GM21447 (cell line): ENCODE results near the gene KCNMA1.
"Not testable (repeated sequence)": the region's sequence is repeated elsewhere in the genome, so short reads cannot be mapped to it uniquely, and the experiment has no call there.

Source experiments
- ATAC-seq: cut with Tn5 transposase; IDR thresholded peaks from one replicate; pipeline ENCODE4 v1.9.1; 2021; ENCODE audit not compliant: unreplicated experiment

Gene KCNMA1

GRCh38 chr10:77608281-77608680 is 29.3 kb downstream of the KCNMA1 start:
- ATAC-seq = no peak

DNA sequence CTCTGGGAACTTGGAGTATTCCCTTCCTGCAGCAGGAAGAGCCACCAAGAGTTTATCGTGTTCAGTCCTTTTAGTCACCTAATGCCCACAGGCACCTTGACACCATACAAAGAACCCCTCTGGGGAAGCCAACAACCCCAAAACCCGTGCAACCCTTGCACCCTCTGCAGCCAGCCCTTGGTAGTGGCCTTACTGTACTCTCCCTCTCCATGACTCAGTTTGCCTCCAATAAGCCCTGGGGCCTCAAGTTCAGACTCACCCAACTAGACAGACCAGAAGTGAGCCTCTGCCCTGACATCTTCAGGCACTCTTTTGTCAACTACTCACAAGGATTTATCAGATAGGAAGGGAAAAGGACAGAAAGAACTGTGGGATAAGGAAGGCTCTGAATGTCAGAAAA is 30.9 kb downstream of the KCNMA1 start:
- no peak for ATAC-seq

GRCh38 chr10:77605466-77605865 is 32.1 kb downstream of the KCNMA1 start:
- ATAC-seq = no peak

DNA sequence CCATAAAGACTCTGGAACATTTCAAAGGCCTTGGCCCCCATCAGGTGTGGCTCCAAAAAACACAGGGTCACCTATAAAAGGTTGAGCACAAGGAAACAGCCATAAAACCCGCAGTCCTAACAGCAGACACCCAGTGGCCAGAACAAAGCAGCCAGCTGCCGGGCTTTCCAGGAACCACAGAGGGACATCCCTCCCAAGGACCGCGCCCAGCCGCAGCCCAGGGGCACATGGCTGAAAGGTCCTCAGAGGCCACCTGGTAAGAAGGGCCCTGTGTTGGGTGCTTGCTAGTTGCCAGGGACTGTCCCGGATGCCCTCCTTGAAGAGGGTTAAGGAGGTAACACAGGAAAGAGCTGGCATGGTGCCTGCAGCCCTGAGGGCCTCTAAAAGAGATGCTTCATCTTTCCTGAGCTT is 32.7 kb downstream of the KCNMA1 start:
- ATAC-seq = no peak

- ATAC-seq = no peak
Observed at GRCh38 chr10:77604063-77604462, 33.5 kb downstream of the KCNMA1 start.

- no peak for ATAC-seq
Observed at GRCh38 chr10:77603534-77603927, 34.1 kb downstream of the KCNMA1 start.

- ATAC-seq = no peak
Observed at GRCh38 chr10:77602913-77603533, 34.6 kb downstream of the KCNMA1 start.

GRCh38 chr10:77602231-77602912 is 35.2 kb downstream of the KCNMA1 start:
- ATAC-seq = no peak

DNA sequence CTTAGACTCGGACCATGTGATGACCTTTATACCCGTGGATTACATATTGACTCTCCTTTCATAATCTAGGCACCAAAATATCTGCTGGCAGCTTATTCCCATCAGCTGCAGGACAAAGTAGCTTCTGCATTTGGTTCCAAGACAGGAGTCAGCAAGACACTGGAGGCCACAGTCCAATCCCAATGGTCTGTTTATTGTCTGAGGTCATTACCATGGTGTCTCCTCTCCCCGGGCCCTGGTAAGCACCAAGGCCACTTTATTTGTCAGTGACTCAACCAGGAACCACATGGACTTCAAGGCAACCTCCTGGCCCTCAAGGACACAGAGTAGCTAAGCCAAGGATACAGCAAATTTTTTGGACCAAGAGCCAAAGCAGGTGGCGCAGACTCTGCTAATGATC is 36.1 kb downstream of the KCNMA1 start:
- ATAC-seq = no peak

- ATAC-seq = no peak
Observed at GRCh38 chr10:77600640-77601039, 37.0 kb downstream of the KCNMA1 start.

DNA sequence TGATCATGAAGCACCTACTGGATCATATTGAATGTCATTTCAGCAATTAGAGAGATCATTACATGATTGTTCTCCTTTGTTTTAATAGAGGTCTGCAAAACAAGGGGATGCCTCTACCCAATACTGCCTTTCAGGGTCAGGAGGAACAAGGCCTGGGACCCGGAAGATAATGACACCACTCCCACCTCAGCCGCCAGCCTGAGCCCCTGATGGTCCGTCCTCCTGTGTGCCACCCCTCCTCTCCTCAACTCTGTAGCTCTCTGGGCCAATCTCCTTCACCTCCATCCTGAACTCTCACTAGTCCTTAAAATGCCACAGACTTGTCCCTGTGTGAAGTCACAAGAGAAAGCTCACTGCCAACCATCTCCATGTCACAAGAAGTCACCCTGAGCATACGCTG is 38.0 kb downstream of the KCNMA1 start:
- ATAC-seq = no peak

DNA sequence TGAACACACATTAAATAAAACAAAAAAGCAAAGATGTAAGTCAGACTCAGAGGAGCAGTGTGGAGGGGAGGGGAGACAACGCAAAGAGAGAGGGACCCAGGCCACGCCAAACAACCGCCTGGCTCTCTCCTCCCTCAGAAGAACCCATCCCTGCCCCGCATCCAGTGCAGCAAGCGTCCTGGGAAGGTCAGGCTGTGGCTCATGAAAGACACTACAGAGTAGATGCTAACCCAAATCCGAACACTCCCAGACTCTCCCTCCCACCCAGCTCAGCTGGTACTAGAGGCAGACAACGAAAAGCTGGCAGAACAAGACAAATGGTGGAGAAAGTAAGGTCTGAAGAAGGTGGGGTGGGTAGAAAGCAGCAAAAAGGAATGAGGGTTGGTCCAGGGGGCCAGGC is 39.0 kb downstream of the KCNMA1 start:
- no peak for ATAC-seq

DNA sequence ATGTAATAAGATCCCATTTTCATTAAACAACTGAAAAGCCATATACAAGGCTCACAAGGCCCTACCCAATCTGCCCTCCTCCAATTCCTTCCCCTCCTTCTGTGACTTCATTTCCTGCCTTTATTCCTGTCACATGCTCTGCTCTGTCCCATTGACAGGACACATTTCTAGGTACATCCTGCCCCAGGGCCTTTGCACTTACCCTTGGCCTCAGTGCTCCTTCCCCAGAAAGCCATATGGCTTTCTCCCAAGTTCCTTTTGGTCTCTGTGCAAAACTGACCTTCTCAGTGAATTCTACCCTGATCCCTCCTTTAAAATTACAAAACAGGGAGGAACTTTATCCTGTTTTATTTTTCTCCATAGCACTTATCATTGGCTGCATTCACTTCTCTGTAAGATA is 40.0 kb downstream of the KCNMA1 start:
- ATAC-seq = no peak

GRCh38 chr10:77594471-77594783 is 43.2 kb downstream of the KCNMA1 start:
- no peak for ATAC-seq

- ATAC-seq = no peak
Observed at GRCh38 chr10:77593771-77594470, 43.7 kb downstream of the KCNMA1 start.

DNA sequence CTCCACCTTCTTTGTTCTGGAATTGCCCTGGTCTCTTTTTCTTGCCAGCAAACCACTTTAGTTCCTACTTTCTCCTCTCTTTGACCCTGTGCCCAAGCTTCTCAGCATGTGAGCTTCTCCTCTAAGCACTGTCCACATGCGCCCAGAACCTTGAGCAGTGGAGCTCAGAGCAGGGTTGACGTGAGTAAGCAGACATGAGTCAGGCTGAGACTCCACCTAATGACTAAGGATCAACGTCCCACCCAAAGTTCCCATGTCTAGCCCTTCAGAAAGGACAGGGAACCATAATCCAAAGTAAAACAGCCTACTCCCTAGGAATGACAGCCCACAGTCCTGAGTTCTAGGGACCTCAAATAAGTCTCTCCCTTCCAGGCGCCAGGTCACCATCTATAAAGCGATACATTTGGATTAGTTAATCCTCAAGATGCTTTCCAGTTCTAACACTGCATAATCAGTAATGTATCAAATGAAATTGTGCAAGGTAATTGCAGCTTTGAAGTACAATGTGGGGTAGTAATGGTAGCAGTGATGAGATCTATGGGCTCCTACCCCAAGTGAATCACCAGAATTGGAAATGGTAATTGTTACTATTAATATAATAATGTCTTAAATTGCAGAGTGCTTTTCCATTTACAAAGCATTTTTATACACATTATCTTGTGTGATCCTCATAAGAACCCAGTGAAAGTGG is 44.5 kb downstream of the KCNMA1 start:
- ATAC-seq = no peak

DNA sequence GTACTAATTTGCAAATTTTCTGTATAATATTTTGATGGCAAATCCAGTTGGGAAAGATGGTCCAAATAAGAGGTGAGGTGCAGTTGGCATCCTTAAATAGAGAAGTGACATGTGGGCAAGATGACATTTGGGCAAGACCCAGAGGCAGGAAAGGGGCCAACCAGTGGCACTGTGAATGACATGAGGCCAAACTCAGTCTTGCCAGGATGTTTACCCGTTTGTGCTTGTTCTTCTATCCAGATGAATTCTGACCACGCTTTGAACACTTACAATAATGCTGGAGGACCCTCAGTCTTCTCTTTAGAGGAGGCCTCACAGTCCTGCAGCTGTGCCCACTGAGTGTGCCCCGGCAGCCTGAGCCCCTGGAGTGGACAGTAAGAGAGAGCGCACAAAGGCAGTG is 45.1 kb downstream of the KCNMA1 start:
- ATAC-seq = no peak

DNA sequence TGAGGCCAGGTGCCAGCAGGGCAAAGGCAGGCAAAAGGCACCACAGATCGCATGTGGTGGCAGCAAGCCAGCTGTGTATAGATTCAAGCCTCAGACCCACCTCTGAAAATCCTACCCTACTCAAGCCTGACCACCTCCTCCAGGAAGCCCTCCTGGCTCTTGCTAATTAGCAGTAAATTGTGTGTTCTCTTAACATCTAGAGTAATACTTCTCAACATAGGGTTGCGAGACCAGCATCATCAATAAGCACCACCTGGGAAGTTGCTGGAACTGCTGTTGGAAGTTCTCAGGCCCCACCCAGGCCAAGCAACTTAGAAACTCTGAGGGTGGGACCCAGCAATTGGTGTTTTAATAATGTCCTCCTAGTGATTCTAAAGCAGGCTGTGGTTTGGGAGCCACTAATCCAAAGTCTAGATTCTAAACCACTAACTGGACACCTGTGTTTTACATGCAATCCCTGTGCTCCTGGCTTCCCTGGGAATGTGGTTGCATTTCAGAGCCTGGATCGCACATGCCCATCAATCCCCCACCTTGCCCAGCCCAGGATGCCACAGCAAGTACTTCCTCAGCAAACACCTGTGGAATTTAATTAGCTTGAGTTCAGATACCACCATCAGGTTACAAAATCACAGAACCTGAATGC is 46.2 kb downstream of the KCNMA1 start:
- no peak for ATAC-seq

GRCh38 chr10:77590344-77591237 is 47.0 kb downstream of the KCNMA1 start:
- ATAC-seq = no peak

DNA sequence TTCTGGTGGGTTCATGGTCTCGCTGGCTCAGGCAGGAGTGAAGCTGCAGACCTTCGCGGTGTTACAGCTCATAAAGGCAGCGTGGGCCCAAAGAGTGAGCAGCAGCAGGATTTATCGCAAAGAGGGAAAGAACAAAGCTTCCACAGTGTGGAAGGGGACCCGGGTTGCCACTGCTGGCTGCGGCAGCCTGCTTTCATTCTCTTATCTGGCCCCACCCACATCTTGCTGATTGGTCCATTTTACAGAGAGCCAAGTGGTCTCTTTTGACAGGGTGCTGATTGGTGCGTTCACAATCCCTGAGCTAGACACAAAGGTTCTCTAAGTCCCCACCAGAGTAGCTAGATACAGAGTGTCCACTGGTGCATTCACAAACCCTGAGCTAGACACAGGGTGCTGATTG is 47.9 kb downstream of the KCNMA1 start:
- ATAC-seq = not testable (repeated sequence)
